ENCODE data around the gene GTF2IRD1.
"Not testable (repeated sequence)": the region's sequence is repeated elsewhere in the genome, so short reads cannot be mapped to it uniquely, and the experiment has no call there.

GTF2IRD1 gene

DNA sequence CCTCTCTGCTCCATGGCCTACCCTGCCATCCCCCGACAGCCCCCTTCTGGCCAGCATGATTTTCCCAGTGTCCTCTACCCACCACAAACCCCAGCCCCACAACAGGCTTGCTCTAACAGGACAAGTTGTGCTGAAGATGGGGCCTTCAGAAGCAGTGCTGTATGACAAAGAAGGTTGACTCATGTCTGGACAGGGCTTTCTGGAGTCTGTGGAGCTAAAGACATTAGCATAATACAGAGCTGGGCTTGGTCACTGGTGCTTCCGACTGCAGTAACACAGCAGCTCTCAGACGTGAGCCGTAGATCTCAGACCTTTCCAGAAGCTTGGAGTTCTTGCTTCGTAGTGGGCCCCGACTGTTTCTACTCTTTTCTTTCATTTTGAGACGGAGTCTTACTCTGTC lies 100.5 kb downstream of the GTF2IRD1 start:
- H3K9me3 ChIP-seq (ENCODE audit: control insufficient read depth, low read length), result no peaks in the 10 kb centered on the region
- no peaks in the 10 kb centered on the region for H3K4me1 ChIP-seq (ENCODE audit: control insufficient read depth, insufficient read depth, low read length)
- no peak overlapping the region for H3K4me3 ChIP-seq (ENCODE audit: insufficient read depth, low read depth, low read length)
- H3K27ac ChIP-seq (ENCODE audit: insufficient read depth, low read depth, low read length, poor library complexity, severe bottlenecking), result no peak overlapping the region
- no peaks in the 10 kb centered on the region for H3K27me3 ChIP-seq (ENCODE audit: control insufficient read depth, insufficient read depth, low read length, poor library complexity, severe bottlenecking)
- WGBS, 2 experiments, result 90 to 93% methylated on average over 7 of the region's 7 CpGs
- peaks cover 21% of the 10 kb centered on the region for H3K36me3 ChIP-seq (ENCODE audit: control insufficient read depth, insufficient read depth, low read length)

DNA sequence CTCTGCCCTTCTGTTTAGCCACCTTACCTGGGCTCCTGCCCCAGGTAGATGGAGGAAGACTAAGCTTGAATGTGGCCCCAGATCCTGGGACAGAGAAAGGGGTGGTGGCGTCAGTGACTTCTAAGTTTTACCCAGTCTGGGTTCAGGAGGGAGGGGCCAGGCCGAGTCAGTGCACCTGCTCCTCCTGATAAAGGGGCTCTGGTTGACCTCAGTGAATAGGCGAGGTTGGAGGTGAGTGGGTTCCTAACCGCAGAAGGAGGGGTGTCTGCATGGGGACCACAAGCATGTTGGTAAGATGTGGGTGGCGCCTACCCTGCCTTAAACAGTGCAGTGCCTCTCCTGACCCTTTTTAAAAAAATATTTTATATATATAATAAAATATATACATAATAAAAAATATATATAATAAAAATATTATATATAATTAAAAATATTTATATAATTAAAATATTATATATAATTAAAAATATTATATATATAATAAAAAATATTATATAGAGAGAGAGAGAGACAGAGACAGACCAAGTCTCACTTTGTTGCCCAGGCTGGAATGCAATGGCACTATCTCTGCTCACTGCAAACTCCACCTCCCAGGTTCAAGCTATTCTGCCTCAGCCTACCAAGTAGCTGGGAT lies 106.5 kb downstream of the GTF2IRD1 start:
- no peak overlapping the region for H3K4me3 ChIP-seq (ENCODE audit: insufficient read depth, low read depth, low read length)
- 94 to 96% methylated on average over 4 of the region's 5 CpGs for WGBS, 2 experiments
- no peaks in the 10 kb centered on the region for H3K4me1 ChIP-seq (ENCODE audit: control insufficient read depth, insufficient read depth, low read length)
- no peak overlapping the region for H3K27ac ChIP-seq (ENCODE audit: insufficient read depth, low read depth, low read length, poor library complexity, severe bottlenecking)
- no peaks in the 10 kb centered on the region for H3K9me3 ChIP-seq (ENCODE audit: control insufficient read depth, low read length)
- no peaks in the 10 kb centered on the region for H3K27me3 ChIP-seq (ENCODE audit: control insufficient read depth, insufficient read depth, low read length, poor library complexity, severe bottlenecking)
- H3K36me3 ChIP-seq (ENCODE audit: control insufficient read depth, insufficient read depth, low read length), result peaks cover 36% of the 10 kb centered on the region

DNA sequence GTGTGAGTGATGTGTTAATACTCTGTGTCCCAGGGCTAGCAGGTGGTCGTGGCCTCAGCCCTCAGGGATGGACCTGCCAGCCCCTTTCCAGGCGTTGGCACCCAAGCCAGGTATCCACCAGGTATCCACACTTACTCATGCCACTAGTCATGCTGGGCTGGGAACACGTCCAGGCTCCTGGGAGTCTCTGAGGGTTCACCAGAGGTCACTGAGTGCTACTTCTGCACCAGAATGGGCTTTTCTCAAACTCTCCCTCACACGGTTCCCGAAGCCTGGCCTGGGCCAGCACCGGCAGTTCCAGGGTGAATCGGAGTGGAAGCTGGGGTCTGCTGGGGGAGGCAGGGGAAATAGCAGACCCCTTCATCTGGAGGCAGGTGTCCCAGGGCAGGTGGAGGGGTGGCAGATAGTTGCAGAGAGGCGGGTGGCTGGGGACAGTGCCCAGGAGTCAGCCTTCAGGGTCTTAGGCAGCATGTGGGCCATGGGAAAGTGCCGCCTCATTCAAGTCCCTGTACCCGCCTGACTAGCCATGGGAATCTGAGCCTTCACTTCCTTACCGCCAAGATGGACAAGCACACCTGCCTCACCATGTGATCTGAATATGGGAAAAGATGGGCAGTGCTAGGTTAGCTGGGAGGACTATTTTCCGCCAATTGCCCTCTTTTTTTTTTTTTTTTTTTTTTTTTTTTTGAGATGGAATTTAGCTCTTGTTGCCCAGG lies 108.3 kb downstream of the GTF2IRD1 start:
- H3K27me3 ChIP-seq (ENCODE audit: control insufficient read depth, insufficient read depth, low read length, poor library complexity, severe bottlenecking), result no peaks in the 10 kb centered on the region
- H3K4me1 ChIP-seq (ENCODE audit: control insufficient read depth, insufficient read depth, low read length), result no peaks in the 10 kb centered on the region
- H3K36me3 ChIP-seq (ENCODE audit: control insufficient read depth, insufficient read depth, low read length), result peaks cover 30% of the 10 kb centered on the region
- WGBS, 2 experiments, result 95 to 96% methylated on average over 12 of the region's 12 CpGs
- no peak overlapping the region for H3K4me3 ChIP-seq (ENCODE audit: insufficient read depth, low read depth, low read length)
- H3K27ac ChIP-seq (ENCODE audit: insufficient read depth, low read depth, low read length, poor library complexity, severe bottlenecking), result no peak overlapping the region
- H3K9me3 ChIP-seq (ENCODE audit: control insufficient read depth, low read length), result no peaks in the 10 kb centered on the region

DNA sequence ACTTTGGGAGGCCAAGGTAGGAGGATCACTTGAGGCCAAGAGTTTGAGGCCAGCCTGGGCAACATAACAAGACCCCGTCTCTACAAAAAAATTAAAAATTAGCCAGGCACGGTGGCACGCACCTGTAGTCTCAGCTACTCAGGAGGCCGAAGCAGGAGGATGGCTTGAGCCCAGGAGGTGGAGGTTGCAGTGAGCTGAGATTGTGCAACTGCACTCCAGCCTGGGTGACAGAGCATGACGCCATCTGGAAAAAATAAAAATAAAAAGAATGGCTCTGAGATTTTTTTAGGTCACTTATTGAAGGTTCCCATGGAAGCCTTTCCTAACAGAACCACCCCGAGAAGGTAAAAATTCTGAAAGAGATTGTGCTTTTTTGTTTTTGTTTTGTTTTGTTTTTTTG lies 109.9 kb downstream of the GTF2IRD1 start:
- not testable (repeated sequence) for H3K4me3 ChIP-seq (ENCODE audit: insufficient read depth, low read depth, low read length); H3K9me3 ChIP-seq (ENCODE audit: control insufficient read depth, low read length); H3K27ac ChIP-seq (ENCODE audit: insufficient read depth, low read depth, low read length, poor library complexity, severe bottlenecking); H3K27me3 ChIP-seq (ENCODE audit: control insufficient read depth, insufficient read depth, low read length, poor library complexity, severe bottlenecking); H3K4me1 ChIP-seq (ENCODE audit: control insufficient read depth, insufficient read depth, low read length)
- H3K36me3 ChIP-seq (ENCODE audit: control insufficient read depth, insufficient read depth, low read length), result peaks cover 20% of the 10 kb centered on the region
- WGBS, 2 experiments, result 96% methylated on average over 6 of the region's 6 CpGs

- Histone ChIP-seq H3K9me3 (ENCODE audit: control insufficient read depth, low read length) (no peaks in the 10 kb centered on the region), H3K36me3 (ENCODE audit: control insufficient read depth, insufficient read depth, low read length) (peaks cover 11% of the 10 kb centered on the region), H3K4me3 (ENCODE audit: insufficient read depth, low read depth, low read length) (no peak overlapping the region), H3K27ac (ENCODE audit: insufficient read depth, low read depth, low read length, poor library complexity, severe bottlenecking) (no peak overlapping the region), H3K4me1 (ENCODE audit: control insufficient read depth, insufficient read depth, low read length) (peaks cover 7% of the 10 kb centered on the region), H3K27me3 (ENCODE audit: control insufficient read depth, insufficient read depth, low read length, poor library complexity, severe bottlenecking) (no peaks in the 10 kb centered on the region)
- 95% methylated on average over 2 of the region's 2 CpGs for WGBS, 2 experiments
Observed at GRCh38 chr7:74567318-74567668, 113.6 kb downstream of the GTF2IRD1 start.

DNA sequence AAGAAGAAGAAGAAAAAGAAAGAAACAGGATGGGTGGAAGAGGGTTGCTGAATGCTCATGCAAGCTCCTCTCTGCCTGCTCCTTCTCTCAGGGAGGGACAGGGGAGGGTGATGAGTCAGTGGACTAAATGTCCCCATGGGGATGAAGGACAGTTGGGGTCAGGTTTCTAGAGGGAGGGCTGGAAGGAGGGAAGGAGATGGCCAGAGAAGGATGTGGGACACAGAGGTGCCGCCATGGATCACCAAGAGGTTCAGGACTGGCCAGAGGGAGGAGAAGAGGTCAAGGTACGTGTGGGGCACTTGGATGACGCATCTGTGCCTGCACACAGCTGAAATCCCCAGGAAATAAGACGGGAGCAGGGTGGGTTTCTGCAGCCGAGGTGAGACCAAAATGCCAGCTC lies 115.0 kb downstream of the GTF2IRD1 start:
- Histone ChIP-seq H3K4me3 (ENCODE audit: insufficient read depth, low read depth, low read length) (no peak overlapping the region), H3K9me3 (ENCODE audit: control insufficient read depth, low read length) (no peaks in the 10 kb centered on the region), H3K36me3 (ENCODE audit: control insufficient read depth, insufficient read depth, low read length) (peaks cover 11% of the 10 kb centered on the region), H3K4me1 (ENCODE audit: control insufficient read depth, insufficient read depth, low read length) (peaks cover 9% of the 10 kb centered on the region), H3K27me3 (ENCODE audit: control insufficient read depth, insufficient read depth, low read length, poor library complexity, severe bottlenecking) (no peaks in the 10 kb centered on the region), H3K27ac (ENCODE audit: insufficient read depth, low read depth, low read length, poor library complexity, severe bottlenecking) (no peak overlapping the region)
- 67 to 70% methylated on average over 5 of the region's 5 CpGs for WGBS, 2 experiments

- Histone ChIP-seq H3K27me3 (ENCODE audit: control insufficient read depth, insufficient read depth, low read length, poor library complexity, severe bottlenecking) (no peaks in the 10 kb centered on the region), H3K9me3 (ENCODE audit: control insufficient read depth, low read length) (no peaks in the 10 kb centered on the region), H3K27ac (ENCODE audit: insufficient read depth, low read depth, low read length, poor library complexity, severe bottlenecking) (no peak overlapping the region)
Observed at GRCh38 chr7:74569501-74570075, 115.9 kb downstream of the GTF2IRD1 start.

GRCh38 chr7:74570533-74571156 lies 116.9 kb downstream of the GTF2IRD1 start:
- Histone ChIP-seq H3K4me1 (ENCODE audit: control insufficient read depth, insufficient read depth, low read length) (peaks cover 9% of the 10 kb centered on the region), H3K4me3 (ENCODE audit: insufficient read depth, low read depth, low read length) (no peak overlapping the region), H3K36me3 (ENCODE audit: control insufficient read depth, insufficient read depth, low read length) (peaks cover 5% of the 10 kb centered on the region), H3K27ac (ENCODE audit: insufficient read depth, low read depth, low read length, poor library complexity, severe bottlenecking) (no peak overlapping the region), H3K9me3 (ENCODE audit: control insufficient read depth, low read length) (no peaks in the 10 kb centered on the region), H3K27me3 (ENCODE audit: control insufficient read depth, insufficient read depth, low read length, poor library complexity, severe bottlenecking) (no peaks in the 10 kb centered on the region)
- WGBS, 2 experiments, result 94 to 95% methylated on average over 13 of the region's 13 CpGs

More at GRCh38 chr7:74569501-74570075, 115.9 kb downstream of the GTF2IRD1 start:
- no peak overlapping the region for H3K4me3 ChIP-seq (ENCODE audit: insufficient read depth, low read depth, low read length)
- peaks cover 9% of the 10 kb centered on the region for H3K4me1 ChIP-seq (ENCODE audit: control insufficient read depth, insufficient read depth, low read length)
- peaks cover 9% of the 10 kb centered on the region for H3K36me3 ChIP-seq (ENCODE audit: control insufficient read depth, insufficient read depth, low read length)
- WGBS, 2 experiments, result 95 to 96% methylated on average over 14 of the region's 14 CpGs

DNA sequence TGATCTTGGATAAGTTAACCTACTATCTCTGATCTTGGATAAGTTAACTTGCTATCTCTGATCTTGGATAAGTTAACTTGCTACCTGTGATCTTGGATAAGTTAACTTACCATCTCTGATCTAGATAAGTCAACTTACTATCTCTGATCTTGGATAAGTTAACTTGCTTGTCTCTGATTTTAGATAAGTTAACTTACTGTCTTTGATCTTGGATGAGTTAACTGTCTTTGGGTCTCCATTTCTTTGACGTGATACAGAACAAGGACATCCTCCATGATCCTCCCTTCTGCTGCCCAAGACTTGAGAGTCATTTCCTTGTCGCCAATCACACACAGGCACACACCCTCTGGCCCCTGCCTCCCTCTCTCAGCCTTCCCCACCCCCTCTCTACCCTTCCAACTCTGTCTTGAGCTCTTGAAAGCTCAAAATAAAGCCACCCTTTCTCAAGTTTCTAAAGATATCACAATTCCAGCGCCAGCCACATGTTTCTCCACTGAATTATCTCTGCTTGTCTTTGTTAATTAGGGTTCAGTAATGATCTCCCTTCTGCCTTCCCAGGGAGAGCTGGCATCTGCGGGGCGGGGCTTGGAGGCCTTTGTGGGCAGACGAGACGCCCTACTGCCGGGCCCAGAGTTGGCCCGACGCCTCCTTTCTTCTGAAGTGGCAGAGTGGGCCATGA lies 118.7 kb downstream of the GTF2IRD1 start:
- Histone ChIP-seq H3K9me3 (ENCODE audit: control insufficient read depth, low read length) (no peaks in the 10 kb centered on the region), H3K27me3 (ENCODE audit: control insufficient read depth, insufficient read depth, low read length, poor library complexity, severe bottlenecking) (no peaks in the 10 kb centered on the region), H3K36me3 (ENCODE audit: control insufficient read depth, insufficient read depth, low read length) (peaks cover 5% of the 10 kb centered on the region), H3K27ac (ENCODE audit: insufficient read depth, low read depth, low read length, poor library complexity, severe bottlenecking) (no peak overlapping the region), H3K4me3 (ENCODE audit: insufficient read depth, low read depth, low read length) (no peak overlapping the region), H3K4me1 (ENCODE audit: control insufficient read depth, insufficient read depth, low read length) (peaks cover 9% of the 10 kb centered on the region)
- WGBS, 2 experiments, result 87 to 89% methylated on average over 10 of the region's 10 CpGs

DNA sequence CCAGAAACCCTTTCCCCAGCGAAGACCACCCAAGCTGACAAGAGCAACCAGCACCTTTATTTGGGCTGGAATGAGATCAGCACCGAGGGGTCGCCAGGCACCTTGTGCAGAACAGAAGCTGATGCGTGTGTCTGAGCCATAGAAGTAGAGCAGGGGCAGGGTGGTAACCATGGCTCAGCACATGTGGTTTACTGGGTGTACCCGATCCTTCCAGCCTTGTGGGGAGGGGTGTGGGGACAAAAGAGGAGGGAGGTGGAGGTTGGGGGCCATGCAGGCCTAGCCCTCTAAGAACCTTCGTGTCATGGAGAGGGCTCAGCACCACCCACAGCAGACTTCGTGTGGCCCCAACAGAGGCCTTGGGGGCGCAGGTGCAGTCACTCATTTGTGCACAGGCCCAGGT lies 119.8 kb downstream of the GTF2IRD1 start:
- Histone ChIP-seq H3K27me3 (ENCODE audit: control insufficient read depth, insufficient read depth, low read length, poor library complexity, severe bottlenecking) (no peaks in the 10 kb centered on the region), H3K4me3 (ENCODE audit: insufficient read depth, low read depth, low read length) (no peak overlapping the region), H3K27ac (ENCODE audit: insufficient read depth, low read depth, low read length, poor library complexity, severe bottlenecking) (no peak overlapping the region), H3K36me3 (ENCODE audit: control insufficient read depth, insufficient read depth, low read length) (peaks cover 5% of the 10 kb centered on the region), H3K9me3 (ENCODE audit: control insufficient read depth, low read length) (no peaks in the 10 kb centered on the region), H3K4me1 (ENCODE audit: control insufficient read depth, insufficient read depth, low read length) (peaks cover 9% of the 10 kb centered on the region)
- WGBS, 2 experiments, result 91 to 93% methylated on average over 8 of the region's 8 CpGs

Data from ectodermal cell (in vitro differentiated cells).